OCI-LY1 (cell line): Measurements from ENCODE around the gene GJA1.

Source experiments
- EZH2 ChIP-seq: fragments of 200-600 bp; sonication (generic), shearing (Covaris generic); IDR thresholded peaks from 2 replicates; pipeline ENCODE4 v1.8.0; 2017; ENCODE audit warnings: borderline replicate concordance, mixed run types, mild to moderate bottlenecking, antibody characterized with exemption, low read length, moderate library complexity, mixed read lengths
- TF ChIP-seq, protein P1 (sequence below): fragments of 200-600 bp; sonication (generic), shearing (Covaris generic); IDR thresholded peaks from 2 replicates; pipeline ENCODE4 v1.5.1; 2017; ENCODE audit warnings: mild to moderate bottlenecking, antibody characterized with exemption, low read length, moderate library complexity, mixed read lengths

DNA sequence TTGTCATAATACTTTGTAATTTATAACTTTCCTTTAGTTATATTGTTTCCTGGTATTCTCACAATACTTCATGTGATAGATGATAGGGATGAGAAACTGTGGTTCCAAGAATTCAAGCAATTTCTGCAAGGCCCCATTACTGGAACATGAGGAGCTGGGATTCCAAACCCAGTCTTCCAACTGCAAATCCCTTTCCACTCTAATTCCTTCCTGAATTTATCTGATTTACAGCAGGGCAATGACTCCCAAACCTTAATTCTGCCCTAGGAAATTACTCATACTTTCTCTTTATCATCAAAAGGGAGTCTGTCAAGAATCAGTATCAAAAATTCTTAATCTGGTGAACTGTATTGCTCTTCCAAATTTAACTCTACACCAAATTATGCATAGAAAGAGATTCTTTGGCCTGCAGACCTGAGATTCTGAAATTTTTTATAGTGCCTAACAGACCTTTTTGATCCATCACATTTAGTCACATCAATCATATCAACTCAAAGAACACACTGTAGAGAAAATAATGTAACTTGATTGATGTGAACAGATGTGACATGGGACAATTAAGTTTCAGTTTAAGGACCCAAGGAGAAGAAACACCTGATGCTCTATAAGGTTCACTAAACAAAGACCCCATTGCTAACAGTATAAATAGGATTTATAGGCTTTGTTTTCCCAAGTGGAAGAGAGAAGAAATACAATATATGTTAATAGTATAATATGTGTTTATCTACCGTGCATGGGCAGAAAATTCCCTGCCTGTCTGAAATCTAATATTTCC, 41.5 kb upstream of the GJA1 start:
- TF ChIP-seq, protein P1, sequence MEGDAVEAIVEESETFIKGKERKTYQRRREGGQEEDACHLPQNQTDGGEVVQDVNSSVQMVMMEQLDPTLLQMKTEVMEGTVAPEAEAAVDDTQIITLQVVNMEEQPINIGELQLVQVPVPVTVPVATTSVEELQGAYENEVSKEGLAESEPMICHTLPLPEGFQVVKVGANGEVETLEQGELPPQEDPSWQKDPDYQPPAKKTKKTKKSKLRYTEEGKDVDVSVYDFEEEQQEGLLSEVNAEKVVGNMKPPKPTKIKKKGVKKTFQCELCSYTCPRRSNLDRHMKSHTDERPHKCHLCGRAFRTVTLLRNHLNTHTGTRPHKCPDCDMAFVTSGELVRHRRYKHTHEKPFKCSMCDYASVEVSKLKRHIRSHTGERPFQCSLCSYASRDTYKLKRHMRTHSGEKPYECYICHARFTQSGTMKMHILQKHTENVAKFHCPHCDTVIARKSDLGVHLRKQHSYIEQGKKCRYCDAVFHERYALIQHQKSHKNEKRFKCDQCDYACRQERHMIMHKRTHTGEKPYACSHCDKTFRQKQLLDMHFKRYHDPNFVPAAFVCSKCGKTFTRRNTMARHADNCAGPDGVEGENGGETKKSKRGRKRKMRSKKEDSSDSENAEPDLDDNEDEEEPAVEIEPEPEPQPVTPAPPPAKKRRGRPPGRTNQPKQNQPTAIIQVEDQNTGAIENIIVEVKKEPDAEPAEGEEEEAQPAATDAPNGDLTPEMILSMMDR: no peak
- no peak for TF ChIP-seq EZH2
